ENCODE measurements around the gene IFITM1.

GRCh38 chr11:288478-289397 is 25.1 kb upstream of the IFITM1 start, which contains the start of gene PGGHG:
- TF ChIP-seq POLR2A (IDR thresholded peaks at IDR 0.05) = no peak
- no peak for TF ChIP-seq EP300 (IDR thresholded peaks at IDR 0.05)
- TF ChIP-seq CTCF (IDR thresholded peaks at IDR 0.05) = no peak

Measured in tibial nerve (tissue), 4 donors.